ENCODE data around the gene PLXNB1. TPM values are rescaled to one million over a fixed set of nuclear protein-coding genes. Genes with fewer than 3 reads are reported as not detected.
A peak's percentile ranks its signal among the peaks of the same experiment; 100 is the strongest.

Gene PLXNB1
- total RNA-seq, 2 experiments from 2014 or later = 2.3 to 2.5 TPM

GRCh38 chr3:48413086-48413485 is 16.8 kb downstream of the PLXNB1 start:
- no peaks in the 10 kb centered on the region for H3K27me3 Mint-ChIP-seq
- H3K27ac Mint-ChIP-seq = no peak overlapping the region
- H3K4me1 Mint-ChIP-seq = no peaks in the 10 kb centered on the region
- no peak for DNase-seq
- CTCF ChIA-PET = interaction anchor here (0.9 kb wide), 1 partner anchor 23 kb away, joined by 3 read pairs; no protein-coding TSS in a partner anchor
- H3K4me3 Mint-ChIP-seq = no peak overlapping the region
- H3K9me3 Mint-ChIP-seq = no peaks in the 10 kb centered on the region
- H3K36me3 Mint-ChIP-seq (ENCODE audit: low read depth) = no peaks in the 10 kb centered on the region
- POLR2A ChIA-PET = no interaction called here

- no peaks in the 10 kb centered on the region for H3K36me3 Mint-ChIP-seq (ENCODE audit: low read depth)
- no peaks in the 10 kb centered on the region for H3K27me3 Mint-ChIP-seq
- no peaks in the 10 kb centered on the region for H3K4me1 Mint-ChIP-seq
- POLR2A ChIA-PET = interaction anchor here (0.5 kb wide), 1 partner anchor 363 kb away, joined by 3 read pairs; no protein-coding TSS in a partner anchor
- DNase-seq = no peak
- CTCF ChIA-PET = interaction anchor here (0.9 to 2.8 kb wide), 3 partner anchors 11 to 107 kb away, joined by 3 to 9 read pairs (median 3); no protein-coding TSS in a partner anchor
- no peak overlapping the region for H3K27ac Mint-ChIP-seq
- no peak overlapping the region for H3K4me3 Mint-ChIP-seq
- no peaks in the 10 kb centered on the region for H3K9me3 Mint-ChIP-seq
Observed at GRCh38 chr3:48412375-48413001, 17.4 kb downstream of the PLXNB1 start.

- Mint-ChIP-seq H3K27ac (peak overlapping the region; percentile 11), H3K9me3 (no peaks in the 10 kb centered on the region), H3K27me3 (no peaks in the 10 kb centered on the region), H3K36me3 (ENCODE audit: low read depth) (no peaks in the 10 kb centered on the region), H3K4me1 (no peaks in the 10 kb centered on the region), H3K4me3 (no peak overlapping the region)
- ChIA-PET CTCF (interaction anchor here (1.3 to 2.8 kb wide), 2 partner anchors 11 to 108 kb away, joined by 3 to 9 read pairs; no protein-coding TSS in a partner anchor), POLR2A (interaction anchor here (0.5 kb wide), 1 partner anchor 362 kb away, joined by 3 read pairs; no protein-coding TSS in a partner anchor)
- DNase-seq = no peak
Observed at GRCh38 chr3:48411606-48412374, 18.1 kb downstream of the PLXNB1 start.

- Mint-ChIP-seq H3K27ac (no peak overlapping the region), H3K4me1 (no peaks in the 10 kb centered on the region), H3K9me3 (no peaks in the 10 kb centered on the region), H3K27me3 (no peaks in the 10 kb centered on the region), H3K36me3 (ENCODE audit: low read depth) (no peaks in the 10 kb centered on the region), H3K4me3 (no peak overlapping the region)
- no peak for DNase-seq
- ChIA-PET POLR2A (no interaction called here), CTCF (interaction anchor here (0.6 to 2.8 kb wide), 3 partner anchors 10 to 156 kb away, joined by 3 to 9 read pairs (median 3); no protein-coding TSS in a partner anchor)
Observed at GRCh38 chr3:48411041-48411588, 18.8 kb downstream of the PLXNB1 start.

- Mint-ChIP-seq H3K4me1 (no peaks in the 10 kb centered on the region), H3K36me3 (ENCODE audit: low read depth) (no peaks in the 10 kb centered on the region), H3K27ac (no peak overlapping the region), H3K27me3 (no peaks in the 10 kb centered on the region), H3K4me3 (no peak overlapping the region), H3K9me3 (no peaks in the 10 kb centered on the region)
- ChIA-PET CTCF (interaction anchor here (0.6 to 2.8 kb wide), 3 partner anchors 9 to 156 kb away, joined by 3 to 9 read pairs (median 3); no protein-coding TSS in a partner anchor), POLR2A (interaction anchor here (0.6 kb wide), 1 partner anchor 14 kb away, joined by 3 read pairs; no protein-coding TSS in a partner anchor)
- no peak for DNase-seq
Observed at GRCh38 chr3:48410205-48411040, 19.5 kb downstream of the PLXNB1 start.

GRCh38 chr3:48409291-48410201 is 20.3 kb downstream of the PLXNB1 start:
- no peak overlapping the region for H3K4me3 Mint-ChIP-seq
- no peaks in the 10 kb centered on the region for H3K4me1 Mint-ChIP-seq
- H3K36me3 Mint-ChIP-seq (ENCODE audit: low read depth) = no peaks in the 10 kb centered on the region
- ChIA-PET POLR2A (no interaction called here), CTCF (interaction anchor here (0.6 to 2.8 kb wide), 4 partner anchors 8 to 124 kb away, joined by 3 to 9 read pairs (median 4); no protein-coding TSS in a partner anchor)
- no peaks in the 10 kb centered on the region for H3K27me3 Mint-ChIP-seq
- no peaks in the 10 kb centered on the region for H3K9me3 Mint-ChIP-seq
- DNase-seq = no peak
- no peak overlapping the region for H3K27ac Mint-ChIP-seq

- POLR2A ChIA-PET = interaction anchor here (0.7 kb wide), 1 partner anchor 27 kb away, joined by 3 read pairs; no protein-coding TSS in a partner anchor
Observed at GRCh38 chr3:48408823-48409281, 21.0 kb downstream of the PLXNB1 start.

GRCh38 chr3:48407542-48408099 is 22.3 kb downstream of the PLXNB1 start:
- H3K4me1 Mint-ChIP-seq = no peaks in the 10 kb centered on the region
- POLR2A ChIA-PET = no interaction called here
- no peak overlapping the region for H3K4me3 Mint-ChIP-seq
- no peaks in the 10 kb centered on the region for H3K9me3 Mint-ChIP-seq
- DNase-seq = no peak
- H3K36me3 Mint-ChIP-seq (ENCODE audit: low read depth) = no peaks in the 10 kb centered on the region
- CTCF ChIA-PET = interaction anchor here (0.6 to 1.5 kb wide), 5 partner anchors 7 to 138 kb away, joined by 3 to 5 read pairs (median 5); no protein-coding TSS in a partner anchor
- H3K27me3 Mint-ChIP-seq = no peaks in the 10 kb centered on the region
- H3K27ac Mint-ChIP-seq = no peak overlapping the region

More at GRCh38 chr3:48408823-48409281, 21.0 kb downstream of the PLXNB1 start:
- H3K27me3 Mint-ChIP-seq = no peaks in the 10 kb centered on the region
- no peak for DNase-seq
- no peak overlapping the region for H3K4me3 Mint-ChIP-seq
- CTCF ChIA-PET = interaction anchor here (0.6 to 1.5 kb wide), 5 partner anchors 9 to 121 kb away, joined by 3 to 6 read pairs (median 5); no protein-coding TSS in a partner anchor
- H3K4me1 Mint-ChIP-seq = no peaks in the 10 kb centered on the region
- no peaks in the 10 kb centered on the region for H3K9me3 Mint-ChIP-seq
- H3K27ac Mint-ChIP-seq = no peak overlapping the region
- no peaks in the 10 kb centered on the region for H3K36me3 Mint-ChIP-seq (ENCODE audit: low read depth)

GRCh38 chr3:48406443-48407431 is 23.1 kb downstream of the PLXNB1 start:
- no peaks in the 10 kb centered on the region for H3K9me3 Mint-ChIP-seq
- ChIA-PET CTCF (interaction anchor here (1.2 kb wide), 1 partner anchor 29 kb away, joined by 3 read pairs; no protein-coding TSS in a partner anchor), POLR2A (no interaction called here)
- no peaks in the 10 kb centered on the region for H3K36me3 Mint-ChIP-seq (ENCODE audit: low read depth)
- no peak for DNase-seq
- no peaks in the 10 kb centered on the region for H3K4me1 Mint-ChIP-seq
- H3K27ac Mint-ChIP-seq = no peak overlapping the region
- no peaks in the 10 kb centered on the region for H3K27me3 Mint-ChIP-seq
- H3K4me3 Mint-ChIP-seq = no peak overlapping the region

- Mint-ChIP-seq H3K36me3 (ENCODE audit: low read depth) (no peaks in the 10 kb centered on the region), H3K4me1 (no peaks in the 10 kb centered on the region), H3K27me3 (no peaks in the 10 kb centered on the region), H3K4me3 (no peak overlapping the region), H3K9me3 (no peaks in the 10 kb centered on the region), H3K27ac (no peak overlapping the region)
- POLR2A ChIA-PET = no interaction called here
- DNase-seq = no peak
- CTCF ChIA-PET = interaction anchor here (1.2 kb wide), 1 partner anchor 29 kb away, joined by 3 read pairs; no protein-coding TSS in a partner anchor
Observed at GRCh38 chr3:48405971-48406370, 23.9 kb downstream of the PLXNB1 start.
